Prostate gland (tissue), 2 donors: ENCODE data around the gene MAP3K20. TPM values are rescaled to one million over a fixed set of nuclear protein-coding genes. Genes with fewer than 3 reads are reported as not detected.

Experiments
- DNase-seq: peaks from one replicate; pipeline ENCODE4 v3.0.0-alpha.2; 2019; ENCODE audit warnings: low spot score
- H3K27ac ChIP-seq, 2 donors: fragments of 200-600 bp; sonication (generic); 2 replicates each; pipeline ENCODE4 v1.5.1; 2017 to 2019
- H3K27me3 ChIP-seq: fragments of 200-600 bp; sonication (generic); replicated peaks from 2 replicates; pipeline ENCODE4 v1.5.1; 2019; ENCODE audit not compliant: insufficient read depth
- H3K36me3 ChIP-seq, 2 donors: fragments of 200-600 bp; sonication (generic); 1 replicate in 1 of 2; 2 replicates in 1 of 2; pipeline versions ENCODE4 v1.5.1 to v1.8.1; 2017 to 2019
- H3K4me1 ChIP-seq: fragments of 200-600 bp; sonication (generic); replicated peaks from 2 replicates; pipeline ENCODE4 v1.5.1; 2019
- H3K4me3 ChIP-seq, 2 donors: fragments of 200-600 bp; sonication (generic); 2 replicates each; pipeline ENCODE4 v1.5.1; 2017 to 2019
- H3K9me3 ChIP-seq: fragments of 200-600 bp; sonication (generic); 2 replicates; pipeline ENCODE4 v1.5.1; 2017
- POLR2A ChIP-seq: fragments of 450-650 bp; IDR thresholded peaks from one replicate; pipeline ENCODE4 v1.6.1; 2016; ENCODE audit warnings: antibody characterized with exemption, mild to moderate bottlenecking
- POLR2AphosphoS5 ChIP-seq: sonication (generic); formaldehyde crosslinking; IDR thresholded peaks from one replicate; pipeline ENCODE4 v1.6.1; 2017; ENCODE audit warnings: antibody characterized with exemption
- WGBS: methylation state at CpG from one replicate; pipeline ENCODE4 v1.1.5; 2018; 5-methylcytosine and 5-hydroxymethylcytosine counted together
- intact Hi-C: fragments of 100-400 bp; cut with DNase I; formaldehyde crosslinking; loops from one replicate; pipeline ENCODE4 v1.14.2; 2022
- total RNA-seq, 2 donors: library from RNA; depleted of rRNA; stranded (reverse); fragments of >200 nt; gene quantifications; one replicate each; pipeline ENCODE4 v1.1.0, GENCODE V29; 2016
- TF ChIP-seq, protein P1 (sequence below), 4 experiments: fragments of 200-600 bp in 2 of 4; fragments of 450-650 bp in 2 of 4; sonication (generic) in 2 of 4; IDR thresholded peaks; 1 replicate in 3 of 4; 2 replicates in 1 of 4; pipeline ENCODE4 v1.5.1; 2016 to 2019; ENCODE audit warnings: antibody characterized with exemption in 4 of 4, mild to moderate bottlenecking in 2 of 4, moderate library complexity in 2 of 4

The MAP3K20 gene
- total RNA-seq, 2 donors from 2014 or later = 28.9 to 48.8 TPM

- no peaks in the 10 kb centered on the region for H3K27me3 ChIP-seq
- no peaks in the 10 kb centered on the region for H3K4me1 ChIP-seq
- no peaks in the 10 kb centered on the region for H3K36me3 ChIP-seq
- H3K4me3 ChIP-seq = no peak overlapping the region
- TF ChIP-seq POLR2AphosphoS5 (no peak), POLR2A (no peak)
- TF ChIP-seq, protein P1, sequence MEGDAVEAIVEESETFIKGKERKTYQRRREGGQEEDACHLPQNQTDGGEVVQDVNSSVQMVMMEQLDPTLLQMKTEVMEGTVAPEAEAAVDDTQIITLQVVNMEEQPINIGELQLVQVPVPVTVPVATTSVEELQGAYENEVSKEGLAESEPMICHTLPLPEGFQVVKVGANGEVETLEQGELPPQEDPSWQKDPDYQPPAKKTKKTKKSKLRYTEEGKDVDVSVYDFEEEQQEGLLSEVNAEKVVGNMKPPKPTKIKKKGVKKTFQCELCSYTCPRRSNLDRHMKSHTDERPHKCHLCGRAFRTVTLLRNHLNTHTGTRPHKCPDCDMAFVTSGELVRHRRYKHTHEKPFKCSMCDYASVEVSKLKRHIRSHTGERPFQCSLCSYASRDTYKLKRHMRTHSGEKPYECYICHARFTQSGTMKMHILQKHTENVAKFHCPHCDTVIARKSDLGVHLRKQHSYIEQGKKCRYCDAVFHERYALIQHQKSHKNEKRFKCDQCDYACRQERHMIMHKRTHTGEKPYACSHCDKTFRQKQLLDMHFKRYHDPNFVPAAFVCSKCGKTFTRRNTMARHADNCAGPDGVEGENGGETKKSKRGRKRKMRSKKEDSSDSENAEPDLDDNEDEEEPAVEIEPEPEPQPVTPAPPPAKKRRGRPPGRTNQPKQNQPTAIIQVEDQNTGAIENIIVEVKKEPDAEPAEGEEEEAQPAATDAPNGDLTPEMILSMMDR (IDR thresholded peaks at IDR 0.05) = no peak
- H3K27ac ChIP-seq = no peak overlapping the region
- DNase-seq = no peak
- intact Hi-C loops = no loop called here
- no peaks in the 10 kb centered on the region for H3K9me3 ChIP-seq
- WGBS = 33% methylated on average over 6 of the region's 6 CpGs
Measured at GRCh38 chr2:173130496-173131465, 55.1 kb downstream of the MAP3K20 start.

DNA sequence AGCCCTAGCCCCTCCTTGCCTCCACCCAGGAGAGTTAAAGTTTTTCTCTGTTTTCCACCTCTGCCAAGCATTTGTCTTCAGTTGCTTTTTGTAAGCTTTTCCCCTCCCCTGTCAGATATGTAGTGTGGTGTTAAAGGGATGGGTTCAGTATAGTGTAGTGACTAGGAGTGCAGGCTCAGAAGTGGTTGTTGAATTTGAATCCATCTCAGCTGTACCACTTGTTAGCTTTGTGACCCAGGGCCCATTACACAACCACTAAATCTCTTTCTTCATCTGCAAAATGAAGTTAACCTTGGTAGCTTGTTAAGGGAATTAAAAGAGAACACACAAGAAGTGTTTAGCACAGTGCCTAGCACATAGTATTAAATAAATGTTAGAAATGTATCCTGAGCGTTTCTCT lies 56.9 kb downstream of the MAP3K20 start:
- Histone ChIP-seq H3K27me3 (no peaks in the 10 kb centered on the region), H3K36me3 (no peaks in the 10 kb centered on the region), H3K27ac (no peak overlapping the region), H3K4me1 (no peaks in the 10 kb centered on the region), H3K4me3 (no peak overlapping the region), H3K9me3 (no peaks in the 10 kb centered on the region)
- no peak for DNase-seq
- TF ChIP-seq, protein P1 (IDR thresholded peaks at IDR 0.05) = no peak
- 85% methylated on average over 1 of the region's 1 CpG for WGBS
- intact Hi-C loops = no loop called here

- H3K27me3 ChIP-seq = no peaks in the 10 kb centered on the region
- no peak overlapping the region for H3K4me3 ChIP-seq
- no peaks in the 10 kb centered on the region for H3K9me3 ChIP-seq
- H3K36me3 ChIP-seq = no peaks in the 10 kb centered on the region
- no peak overlapping the region for H3K27ac ChIP-seq
- no peak for DNase-seq
- H3K4me1 ChIP-seq = no peaks in the 10 kb centered on the region
- WGBS = 91% methylated on average over 4 of the region's 4 CpGs
- TF ChIP-seq POLR2AphosphoS5 (no peak), POLR2A (no peak)
- TF ChIP-seq, protein P1 (IDR thresholded peaks at IDR 0.05) = no peak
- intact Hi-C loops = no loop called here
Measured at GRCh38 chr2:173134703-173135102, 59.1 kb downstream of the MAP3K20 start.

GRCh38 chr2:173136067-173136466 lies 60.4 kb downstream of the MAP3K20 start:
- no peaks in the 10 kb centered on the region for H3K4me1 ChIP-seq
- H3K27ac ChIP-seq = no peak overlapping the region
- H3K4me3 ChIP-seq = no peak overlapping the region
- H3K27me3 ChIP-seq = no peaks in the 10 kb centered on the region
- 67% methylated on average over 2 of the region's 2 CpGs for WGBS
- no peak for TF ChIP-seq POLR2AphosphoS5
- TF ChIP-seq, protein P1 (IDR thresholded peaks at IDR 0.05) = no peak
- TF ChIP-seq POLR2A = no peak
- no peaks in the 10 kb centered on the region for H3K9me3 ChIP-seq
- no peak for DNase-seq
- intact Hi-C loops = no loop called here
- no peaks in the 10 kb centered on the region for H3K36me3 ChIP-seq

DNA sequence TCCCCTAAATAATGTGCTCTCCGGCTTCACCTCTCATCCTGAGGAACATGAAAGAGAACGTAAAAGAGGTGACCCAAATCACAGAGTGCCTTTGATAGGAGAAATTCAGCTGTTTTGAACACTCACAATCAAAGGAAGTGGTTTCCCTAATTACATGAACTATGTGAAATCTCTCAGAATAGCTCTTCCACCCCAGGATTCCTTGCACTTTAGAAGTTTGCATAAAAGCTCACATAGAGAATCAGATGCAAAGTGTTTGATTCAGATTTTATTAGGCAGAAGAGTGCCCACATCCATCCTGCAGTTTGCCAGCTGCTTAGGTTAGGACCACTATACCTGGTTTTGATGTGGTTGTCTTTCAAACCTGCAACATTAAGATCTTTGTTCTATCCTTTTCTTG lies 61.0 kb downstream of the MAP3K20 start:
- H3K4me1 ChIP-seq = no peaks in the 10 kb centered on the region
- H3K27ac ChIP-seq = no peak overlapping the region

More for the DNA sequence above, 61.0 kb downstream of the MAP3K20 start:
- DNase-seq = no peak
- WGBS = 78% methylated on average over 2 of the region's 2 CpGs
- intact Hi-C loops = no loop called here
- H3K36me3 ChIP-seq = no peaks in the 10 kb centered on the region
- H3K9me3 ChIP-seq = no peaks in the 10 kb centered on the region
- H3K27me3 ChIP-seq = no peaks in the 10 kb centered on the region
- TF ChIP-seq POLR2A (no peak), POLR2AphosphoS5 (no peak)
- TF ChIP-seq, protein P1 (IDR thresholded peaks at IDR 0.05) = no peak
- no peak overlapping the region for H3K4me3 ChIP-seq
